Parathyroid adenoma (tissue), 2 donors: ENCODE data around the gene MACROH2A1.

Experiments
- H2AFZ ChIP-seq: fragments of 300-600 bp; sonication (generic); one replicate; pipeline ENCODE4 v1.7.0; 2017; ENCODE audit warnings: antibody characterized with exemption, mild to moderate bottlenecking
- H3K27ac ChIP-seq: fragments of 300-600 bp; sonication (generic); one replicate; pipeline ENCODE4 v1.7.0; 2017
- H3K27me3 ChIP-seq: fragments of 300-600 bp; sonication (generic); one replicate; pipeline ENCODE4 v1.7.0; 2017; ENCODE audit warnings: low read length; ENCODE audit not compliant: control insufficient read depth, insufficient read depth
- H3K36me3 ChIP-seq: fragments of 300-600 bp; sonication (generic); one replicate; pipeline ENCODE4 v1.7.0; 2017; ENCODE audit warnings: low read length; ENCODE audit not compliant: control insufficient read depth, insufficient read depth
- H3K4me1 ChIP-seq: fragments of 300-600 bp; sonication (generic); one replicate; pipeline ENCODE4 v1.7.0; 2017; ENCODE audit warnings: control low read depth
- H3K4me2 ChIP-seq: fragments of 300-600 bp; sonication (generic); one replicate; pipeline ENCODE4 v1.7.0; 2017; ENCODE audit warnings: low read length
- H3K4me3 ChIP-seq: fragments of 300-600 bp; sonication (generic); one replicate; pipeline ENCODE4 v1.7.0; 2017; ENCODE audit warnings: low read depth, low read length
- H3K79me2 ChIP-seq: fragments of 300-600 bp; sonication (generic); one replicate; pipeline ENCODE4 v1.7.0; 2017; ENCODE audit warnings: control low read depth
- H3K9ac ChIP-seq: fragments of 300-600 bp; sonication (generic); one replicate; pipeline ENCODE4 v1.7.0; 2017; ENCODE audit warnings: mild to moderate bottlenecking
- H3K9me3 ChIP-seq: fragments of 300-600 bp; sonication (generic); one replicate; pipeline ENCODE4 v1.7.0; 2017; ENCODE audit warnings: low read length; ENCODE audit not compliant: control insufficient read depth
- CTCF ChIP-seq: fragments of 300-600 bp; sonication (generic); IDR thresholded peaks from one replicate; pipeline ENCODE4 v1.7.0; 2017; ENCODE audit warnings: antibody characterized with exemption, mild to moderate bottlenecking
- donor health status: primary hyperparathyroidism.

The MACROH2A1 gene

GRCh38 chr5:135393229-135393628 lies 5.8 kb downstream of the MACROH2A1 start:
- H3K9me3 ChIP-seq, result no peaks in the 10 kb centered on the region
- H3K36me3 ChIP-seq, result no peaks in the 10 kb centered on the region
- H3K27ac ChIP-seq, result no peak overlapping the region
- no peak for TF ChIP-seq CTCF
- H2AFZ ChIP-seq, result no peak overlapping the region
- no peak overlapping the region for H3K9ac ChIP-seq
- H3K4me3 ChIP-seq, result no peak overlapping the region
- no peaks in the 10 kb centered on the region for H3K27me3 ChIP-seq
- H3K4me2 ChIP-seq, result no peak overlapping the region
- peaks cover 6% of the 10 kb centered on the region for H3K4me1 ChIP-seq
- peaks cover 75% of the 10 kb centered on the region for H3K79me2 ChIP-seq

- H3K27me3 ChIP-seq, result no peaks in the 10 kb centered on the region
- no peak overlapping the region for H3K4me2 ChIP-seq
- no peak for TF ChIP-seq CTCF
- H3K27ac ChIP-seq, result no peak overlapping the region
- H2AFZ ChIP-seq, result no peak overlapping the region
- H3K9ac ChIP-seq, result no peak overlapping the region
- H3K79me2 ChIP-seq, result peaks cover 68% of the 10 kb centered on the region
- H3K4me1 ChIP-seq, result no peaks in the 10 kb centered on the region
- no peaks in the 10 kb centered on the region for H3K9me3 ChIP-seq
- no peak overlapping the region for H3K4me3 ChIP-seq
- H3K36me3 ChIP-seq, result no peaks in the 10 kb centered on the region
Measured at GRCh38 chr5:135392256-135392655, 6.8 kb downstream of the MACROH2A1 start.

- H3K4me2 ChIP-seq, result no peak overlapping the region
- no peaks in the 10 kb centered on the region for H3K9me3 ChIP-seq
- no peaks in the 10 kb centered on the region for H3K4me1 ChIP-seq
- H3K36me3 ChIP-seq, result no peaks in the 10 kb centered on the region
- H3K27me3 ChIP-seq, result no peaks in the 10 kb centered on the region
- no peak for TF ChIP-seq CTCF
- H2AFZ ChIP-seq, result no peak overlapping the region
- H3K27ac ChIP-seq, result no peak overlapping the region
- peaks cover 64% of the 10 kb centered on the region for H3K79me2 ChIP-seq
- no peak overlapping the region for H3K9ac ChIP-seq
- no peak overlapping the region for H3K4me3 ChIP-seq
Measured at GRCh38 chr5:135391869-135392255, 7.2 kb downstream of the MACROH2A1 start.

DNA sequence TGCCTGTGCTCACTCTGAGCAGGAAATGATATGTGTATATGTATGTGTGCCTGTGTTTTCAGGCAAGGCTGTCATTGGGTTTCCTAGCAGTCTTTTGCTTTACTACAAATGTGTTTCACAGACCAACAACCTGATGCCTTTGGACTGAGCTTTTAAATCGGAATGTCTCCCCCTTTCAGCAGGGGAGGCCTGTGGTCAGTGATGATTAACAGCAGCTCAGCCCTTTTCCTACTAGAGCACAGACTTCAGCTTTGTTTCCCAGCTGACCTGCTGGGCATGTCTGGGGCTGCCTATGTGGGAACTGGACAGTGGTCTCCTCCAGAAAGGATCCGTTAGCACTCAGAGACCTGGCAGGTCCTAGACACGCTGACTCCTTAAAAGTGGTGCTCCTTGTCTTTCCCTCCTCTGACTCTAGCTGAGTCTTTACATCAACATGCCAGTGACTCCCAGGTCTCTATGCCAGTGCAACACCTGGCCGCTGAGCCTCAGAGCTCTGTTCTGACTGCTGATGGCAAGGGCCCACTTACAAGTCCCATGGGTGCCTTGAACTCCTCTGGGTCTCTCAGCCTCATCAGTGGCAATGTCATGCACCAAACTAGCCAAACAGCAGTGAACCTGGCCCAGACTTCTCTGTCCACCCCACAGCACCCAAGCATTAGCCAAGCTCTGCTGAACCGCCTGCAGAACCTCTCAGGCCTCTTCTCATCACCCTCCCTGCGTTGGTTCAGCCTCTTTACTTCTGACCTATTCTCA lies 7.7 kb downstream of the MACROH2A1 start:
- Histone ChIP-seq H3K4me1 (no peaks in the 10 kb centered on the region), H3K36me3 (no peaks in the 10 kb centered on the region), H3K4me2 (no peak overlapping the region), H2AFZ (no peak overlapping the region), H3K9me3 (no peaks in the 10 kb centered on the region), H3K27me3 (no peaks in the 10 kb centered on the region), H3K9ac (no peak overlapping the region), H3K27ac (no peak overlapping the region), H3K79me2 (peaks cover 65% of the 10 kb centered on the region), H3K4me3 (no peak overlapping the region)
- no peak for TF ChIP-seq CTCF

GRCh38 chr5:135388860-135389435 lies 10.1 kb downstream of the MACROH2A1 start:
- TF ChIP-seq CTCF, result no peak
- no peaks in the 10 kb centered on the region for H3K4me1 ChIP-seq
- no peak overlapping the region for H3K4me3 ChIP-seq
- H3K79me2 ChIP-seq, result peaks cover 73% of the 10 kb centered on the region
- no peak overlapping the region for H3K4me2 ChIP-seq
- no peak overlapping the region for H3K9ac ChIP-seq
- H3K27ac ChIP-seq, result no peak overlapping the region
- H2AFZ ChIP-seq, result no peak overlapping the region
- no peaks in the 10 kb centered on the region for H3K27me3 ChIP-seq
- H3K36me3 ChIP-seq, result no peaks in the 10 kb centered on the region
- no peaks in the 10 kb centered on the region for H3K9me3 ChIP-seq
